OCI-LY7 (cell line): ENCODE data around the gene PLAC1. TPM values are rescaled to one million over a fixed set of nuclear protein-coding genes. Genes with fewer than 3 reads are reported as not detected.

ENCODE experiments used
- BruUV-seq: library from RNA; stranded (reverse); fragments of 400-500 nt; replicated peaks from 2 replicates; lab custom pipeline; 2021; lab: Mats Ljungman, UMichigan
- CTCF ChIA-PET: fragments of 300-600 bp; sonication (Branson Sonifier 250); formaldehyde crosslinking; loops from one replicate; lab custom pipeline; 2022; ENCODE audit warnings: antibody characterized with exemption; ENCODE audit not compliant: unreplicated experiment; lab: Charles Lee
- POLR2A ChIA-PET: fragments of 300-600 bp; sonication (Branson Sonifier 250); formaldehyde crosslinking; loops from one replicate; lab custom pipeline; 2022; ENCODE audit warnings: antibody characterized with exemption; lab: Charles Lee
- DNase-seq: peaks from one replicate; pipeline ENCODE4 v3.0.0-alpha.2; 2015; ENCODE audit warnings: low spot score
- H2AFZ ChIP-seq: fragments of 200-600 bp; sonication (generic), shearing (Covaris generic); 2 replicates; pipeline ENCODE4 v1.6.1; 2014; ENCODE audit warnings: mild to moderate bottlenecking, antibody characterized with exemption, low read length, moderate library complexity
- H3K27ac ChIP-seq: fragments of 200-600 bp; sonication (generic); 2 replicates; pipeline ENCODE4 v1.5.1; 2014; ENCODE audit warnings: mixed run types, low read depth, mild to moderate bottlenecking, moderate library complexity, low read length, inconsistent platforms; ENCODE audit not compliant: poor library complexity, severe bottlenecking
- H3K36me3 ChIP-seq: fragments of 200-600 bp; sonication (generic); 2 replicates; pipeline ENCODE4 v1.6.1; 2014; ENCODE audit warnings: mild to moderate bottlenecking, antibody characterized with exemption, low read length, moderate library complexity, mixed read lengths; ENCODE audit not compliant: insufficient read depth
- H3K4me1 ChIP-seq: fragments of 200-600 bp; sonication (generic); 2 replicates; pipeline ENCODE4 v1.5.1; 2014; ENCODE audit warnings: mild to moderate bottlenecking, low read length; ENCODE audit not compliant: insufficient read depth, poor library complexity, severe bottlenecking
- H3K4me2 ChIP-seq: fragments of 200-600 bp; sonication (generic); 2 replicates; pipeline ENCODE4 v1.6.1; 2014; ENCODE audit warnings: mild to moderate bottlenecking, low read length
- H3K4me3 ChIP-seq: fragments of 200-600 bp; sonication (generic); 2 replicates; pipeline ENCODE4 v1.5.1; 2014; ENCODE audit warnings: mild to moderate bottlenecking, low read depth, low read length; ENCODE audit not compliant: poor library complexity, severe bottlenecking
- H3K79me2 ChIP-seq: fragments of 200-600 bp; sonication (generic); 2 replicates; pipeline ENCODE4 v1.6.1; 2016; ENCODE audit warnings: low read depth, mild to moderate bottlenecking, low read length, moderate library complexity, mixed read lengths; ENCODE audit not compliant: insufficient read depth
- H3K9me2 ChIP-seq: fragments of 200-600 bp; sonication (generic); 2 replicates; pipeline ENCODE4 v1.6.1; 2016; ENCODE audit warnings: mild to moderate bottlenecking, low read length, mixed read lengths; ENCODE audit not compliant: insufficient read depth
- H3K9me3 ChIP-seq: fragments of 200-600 bp; sonication (generic); 2 replicates; pipeline ENCODE4 v1.6.1; 2014; ENCODE audit warnings: mild to moderate bottlenecking, mixed run types, low read length, mixed read lengths
- H4K20me1 ChIP-seq: fragments of 200-600 bp; sonication (generic); 2 replicates; pipeline ENCODE4 v1.6.1; 2014; ENCODE audit warnings: mild to moderate bottlenecking, antibody characterized with exemption, low read length, moderate library complexity, mixed read lengths; ENCODE audit not compliant: insufficient read depth
- EZH2phosphoT487 ChIP-seq: fragments of 200-600 bp; sonication (generic); IDR thresholded peaks from 2 replicates; pipeline ENCODE4 v1.6.1; 2018; ENCODE audit warnings: low read depth, borderline replicate concordance, mild to moderate bottlenecking, mixed run types, antibody characterized with exemption, low read length, moderate library complexity, mixed read lengths
- intact Hi-C: fragments of 100-400 bp; cut with micrococcal nuclease; formaldehyde crosslinking; loops from one replicate; pipeline ENCODE4 v1.10.0; 2022; ENCODE audit not compliant: unreplicated experiment
- total RNA-seq, 2 experiments: library from RNA; depleted of rRNA in 1 of 2; stranded (reverse); fragments of >200 nt in 1 of 2; shearing (Covaris generic) in 1 of 2; gene quantifications; 2 replicates each; pipeline ENCODE4 v1.2.3, GENCODE V29; 2014 to 2022
- TF ChIP-seq, protein P1 (sequence below): fragments of 200-600 bp; sonication (generic); conservative IDR thresholded peaks from 2 replicates; pipeline ENCODE4 v1.5.1; 2014; ENCODE audit warnings: mild to moderate bottlenecking, antibody characterized with exemption, low read length, moderate library complexity, mixed read lengths

PLAC1 gene
- total RNA-seq, 2 experiments from 2014 or later: 0.28 TPM; not detected in 1

DNA sequence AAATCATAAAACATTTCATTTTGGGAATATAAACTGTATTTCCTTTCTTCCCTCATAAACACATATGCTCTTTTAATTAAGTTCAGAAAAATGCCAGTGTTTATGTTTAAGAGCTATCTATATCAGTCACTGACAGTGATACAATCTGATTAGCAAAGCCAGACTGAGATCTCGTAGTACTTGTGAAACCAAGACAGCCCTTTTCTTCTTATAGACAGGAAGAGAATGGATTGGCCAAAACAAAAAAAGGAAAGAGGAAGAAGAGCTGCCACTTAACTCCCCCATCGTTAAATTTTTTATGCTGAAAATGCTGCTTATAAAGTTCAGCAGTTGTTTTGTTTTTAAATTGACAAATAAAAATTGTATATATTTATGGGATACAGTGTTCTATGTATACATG lies 87.4 kb downstream of the PLAC1 start:
- H3K79me2 ChIP-seq: no peaks in the 10 kb centered on the region
- no peak overlapping the region for H3K27ac ChIP-seq
- H3K4me3 ChIP-seq: no peak overlapping the region
- no TSS peak for BruUV-seq
- no peaks in the 10 kb centered on the region for H4K20me1 ChIP-seq
- H3K9me2 ChIP-seq: no peaks in the 10 kb centered on the region
- H3K4me1 ChIP-seq: no peaks in the 10 kb centered on the region
- ChIA-PET CTCF (interaction anchor here (0.6 kb wide), 1 partner anchor 1000 kb away, joined by 3 read pairs; no protein-coding TSS in a partner anchor), POLR2A (interaction anchor here (0.7 to 1.0 kb wide), 2 partner anchors 14 to 196 kb away, joined by 3 read pairs; no protein-coding TSS in a partner anchor)
- TF ChIP-seq, protein P1, sequence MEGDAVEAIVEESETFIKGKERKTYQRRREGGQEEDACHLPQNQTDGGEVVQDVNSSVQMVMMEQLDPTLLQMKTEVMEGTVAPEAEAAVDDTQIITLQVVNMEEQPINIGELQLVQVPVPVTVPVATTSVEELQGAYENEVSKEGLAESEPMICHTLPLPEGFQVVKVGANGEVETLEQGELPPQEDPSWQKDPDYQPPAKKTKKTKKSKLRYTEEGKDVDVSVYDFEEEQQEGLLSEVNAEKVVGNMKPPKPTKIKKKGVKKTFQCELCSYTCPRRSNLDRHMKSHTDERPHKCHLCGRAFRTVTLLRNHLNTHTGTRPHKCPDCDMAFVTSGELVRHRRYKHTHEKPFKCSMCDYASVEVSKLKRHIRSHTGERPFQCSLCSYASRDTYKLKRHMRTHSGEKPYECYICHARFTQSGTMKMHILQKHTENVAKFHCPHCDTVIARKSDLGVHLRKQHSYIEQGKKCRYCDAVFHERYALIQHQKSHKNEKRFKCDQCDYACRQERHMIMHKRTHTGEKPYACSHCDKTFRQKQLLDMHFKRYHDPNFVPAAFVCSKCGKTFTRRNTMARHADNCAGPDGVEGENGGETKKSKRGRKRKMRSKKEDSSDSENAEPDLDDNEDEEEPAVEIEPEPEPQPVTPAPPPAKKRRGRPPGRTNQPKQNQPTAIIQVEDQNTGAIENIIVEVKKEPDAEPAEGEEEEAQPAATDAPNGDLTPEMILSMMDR: no peak
- no peak for TF ChIP-seq EZH2phosphoT487
- no peak overlapping the region for H3K4me2 ChIP-seq
- no peaks in the 10 kb centered on the region for H3K36me3 ChIP-seq
- DNase-seq: no peak
- H2AFZ ChIP-seq: no peak overlapping the region
- intact Hi-C loops: no loop called here
- H3K9me3 ChIP-seq: no peaks in the 10 kb centered on the region

DNA sequence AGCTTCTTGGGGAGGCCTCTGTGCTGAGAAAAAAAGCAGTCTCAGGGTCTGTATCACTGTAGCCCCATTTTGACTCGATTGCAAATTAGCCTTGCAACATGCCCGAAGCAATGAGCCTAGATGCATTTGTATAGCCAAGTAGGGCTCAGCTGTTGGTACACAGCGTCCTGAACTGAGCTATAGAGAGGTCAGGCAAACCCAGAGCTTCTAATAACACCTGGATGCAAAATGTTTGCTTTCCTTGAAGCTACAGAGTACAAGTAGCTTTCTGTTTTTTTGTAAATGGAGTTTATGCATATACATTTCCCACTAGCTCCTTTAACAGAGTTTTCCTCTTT lies 87.8 kb downstream of the PLAC1 start:
- intact Hi-C loops: no loop called here
- CTCF ChIA-PET: no interaction called here
- BruUV-seq: no TSS peak

DNA sequence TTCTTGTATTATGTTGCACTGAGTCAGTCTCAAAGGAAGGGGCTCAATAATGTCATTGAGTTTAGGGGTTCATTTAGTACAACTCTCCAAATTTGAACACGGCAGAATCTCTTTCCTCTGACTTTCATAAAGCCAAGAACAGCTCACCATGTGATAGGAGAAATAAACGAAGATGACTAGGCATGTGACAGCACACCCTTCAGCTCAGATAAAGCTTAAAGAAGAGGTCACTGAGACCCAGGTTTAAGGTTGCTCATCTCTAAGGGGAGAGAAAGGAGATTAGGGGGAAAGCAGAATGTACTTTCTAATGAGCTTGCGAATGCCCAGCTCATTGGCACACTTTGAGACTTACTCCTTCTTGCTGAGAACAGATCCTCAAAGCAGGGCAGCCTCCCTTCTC lies 89.0 kb downstream of the PLAC1 start:
- H3K9me3 ChIP-seq: no peaks in the 10 kb centered on the region
- CTCF ChIA-PET: no interaction called here
- no TSS peak for BruUV-seq

More for the DNA sequence above, 87.8 kb downstream of the PLAC1 start:
- H4K20me1 ChIP-seq: no peaks in the 10 kb centered on the region
- H3K36me3 ChIP-seq: no peaks in the 10 kb centered on the region
- no peak overlapping the region for H3K4me2 ChIP-seq
- no peak for DNase-seq
- POLR2A ChIA-PET: interaction anchor here (1.0 kb wide), 1 partner anchor 14 kb away, joined by 3 read pairs; no protein-coding TSS in a partner anchor
- no peak for TF ChIP-seq EZH2phosphoT487
- TF ChIP-seq, protein P1: no peak
- no peak overlapping the region for H3K4me3 ChIP-seq
- no peak overlapping the region for H2AFZ ChIP-seq
- H3K9me3 ChIP-seq: no peaks in the 10 kb centered on the region
- H3K9me2 ChIP-seq: no peaks in the 10 kb centered on the region
- no peaks in the 10 kb centered on the region for H3K4me1 ChIP-seq
- H3K79me2 ChIP-seq: no peaks in the 10 kb centered on the region
- no peak overlapping the region for H3K27ac ChIP-seq

More for the DNA sequence above, 89.0 kb downstream of the PLAC1 start:
- POLR2A ChIA-PET: interaction anchor here (0.9 kb wide), 1 partner anchor 18 kb away, joined by 3 read pairs; no protein-coding TSS in a partner anchor
- Histone ChIP-seq H3K9me2 (no peaks in the 10 kb centered on the region), H3K4me2 (no peak overlapping the region), H3K79me2 (no peaks in the 10 kb centered on the region), H3K4me3 (no peak overlapping the region), H3K27ac (no peak overlapping the region), H3K4me1 (no peaks in the 10 kb centered on the region), H4K20me1 (no peaks in the 10 kb centered on the region), H3K36me3 (no peaks in the 10 kb centered on the region), H2AFZ (no peak overlapping the region)
- intact Hi-C loops: no loop called here
- TF ChIP-seq EZH2phosphoT487: no peak
- TF ChIP-seq, protein P1: no peak
- DNase-seq: no peak
